ENCODE data around the gene CACTIN.
"Not testable (repeated sequence)": the region's sequence is repeated elsewhere in the genome, so short reads cannot be mapped to it uniquely, and the experiment has no call there.

CACTIN gene

GRCh38 chr19:3585301-3586126, 41.1 kb downstream of the CACTIN start, which contains the start of gene GIPC3:
Gene GIPC3 (plus strand): TSS chr19:3585478. CDS start chr19:3585598, 120 bp downstream.
- no peak for DNase-seq

GRCh38 chr19:3584036-3584802, 42.4 kb downstream of the CACTIN start:
- DNase-seq = not testable (repeated sequence)

GRCh38 chr19:3581792-3582191, 44.8 kb downstream of the CACTIN start:
- DNase-seq = not testable (repeated sequence)

- DNase-seq = no peak
These were observed 46.2 kb downstream of the CACTIN start for GRCh38 chr19:3580156-3580934.

- no peak for DNase-seq
These were observed 48.2 kb downstream of the CACTIN start for GRCh38 chr19:3578390-3578789.

GRCh38 chr19:3577723-3578344, 48.8 kb downstream of the CACTIN start:
- DNase-seq = no peak

GRCh38 chr19:3576696-3577443, 49.7 kb downstream of the CACTIN start:
- DNase-seq = no peak

GRCh38 chr19:3575949-3576673, 50.5 kb downstream of the CACTIN start:
- no peak for DNase-seq

- no peak for DNase-seq
These were observed 51.3 kb downstream of the CACTIN start for GRCh38 chr19:3575260-3575741.

GRCh38 chr19:3573858-3574637, 52.5 kb downstream of the CACTIN start:
- peak; percentile 70 for DNase-seq

GRCh38 chr19:3573162-3573857, 53.3 kb downstream of the CACTIN start:
- no peak for DNase-seq

- DNase-seq = no peak
These were observed 53.8 kb downstream of the CACTIN start, which contains the start of gene HMG20B for GRCh38 chr19:3572855-3573161. Gene HMG20B (plus strand): TSS chr19:3572944. CDS start chr19:3573310, 366 bp downstream.

- peak; percentile 99 for DNase-seq
These were observed 54.3 kb downstream of the CACTIN start for GRCh38 chr19:3572132-3572854.

GRCh38 chr19:3570606-3571011, 56.0 kb downstream of the CACTIN start:
- no peak for DNase-seq

GRCh38 chr19:3570042-3570441, 56.5 kb downstream of the CACTIN start:
- not testable (repeated sequence) for DNase-seq

- DNase-seq = no peak
These were observed 61.5 kb downstream of the CACTIN start for GRCh38 chr19:3565139-3565538.

GRCh38 chr19:3563709-3564524, 62.7 kb downstream of the CACTIN start:
- DNase-seq = no peak
